HL-60/S4 (cell line): ENCODE results near the gene TAB2.

Source experiments
- in situ Hi-C: fragments of 300-500 bp; cut with MboI; formaldehyde crosslinking; loops from 2 replicates; pipeline ENCODE4 v1.14.3; 2022; ENCODE audit warnings: low sequenced_read_pairs

TAB2 gene

GRCh38 chr6:149409617-149410016 lies 92.1 kb downstream of the TAB2 start:
- in situ Hi-C loops = no loop called here

- in situ Hi-C loops = no loop called here
Observed at GRCh38 chr6:149410557-149410956, 93.0 kb downstream of the TAB2 start.

DNA sequence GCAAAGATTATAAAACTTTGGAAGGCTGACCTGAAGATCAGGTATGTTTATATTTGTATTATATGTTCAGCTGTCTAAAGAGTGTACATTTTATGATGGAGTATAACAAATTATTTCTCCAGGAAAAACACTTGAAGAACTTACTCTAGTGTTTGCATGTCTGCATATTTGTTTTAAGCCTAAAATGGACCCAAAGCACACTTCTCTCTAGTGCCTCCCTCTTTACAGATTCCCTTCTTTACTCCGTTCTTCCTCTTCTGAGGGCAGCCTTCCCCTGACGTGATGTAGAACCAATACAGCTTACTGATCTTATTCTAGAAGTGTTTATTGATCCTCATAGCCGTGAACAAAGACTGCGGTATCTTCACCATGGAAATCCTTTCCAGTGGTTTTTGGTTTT lies 96.5 kb downstream of the TAB2 start:
- in situ Hi-C loops = no loop called here

DNA sequence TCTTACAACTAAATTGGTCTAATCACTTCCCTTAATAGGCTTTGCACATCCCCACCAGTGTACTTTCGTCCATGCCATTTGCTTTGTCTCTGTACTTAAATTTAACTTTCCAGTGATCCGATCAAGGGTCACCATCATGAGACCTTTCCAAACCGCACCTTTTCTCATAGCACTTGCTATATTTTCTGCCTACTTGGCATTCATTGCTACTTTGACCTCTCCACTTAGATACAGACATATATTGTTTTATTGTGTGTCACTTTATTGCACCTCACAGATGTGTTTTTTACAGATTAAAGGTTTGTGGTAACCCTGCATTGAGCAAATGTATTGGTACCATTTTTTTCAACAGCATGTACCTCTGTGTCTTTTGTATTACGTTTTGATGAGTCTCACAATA lies 97.3 kb downstream of the TAB2 start:
- in situ Hi-C loops = no loop called here

GRCh38 chr6:149419696-149420404 lies 102.3 kb downstream of the TAB2 start:
- in situ Hi-C loops = loop anchor here (10.0 kb wide), 1 partner anchor 225 kb away; no protein-coding TSS in a partner anchor

GRCh38 chr6:149421132-149421531 lies 103.6 kb downstream of the TAB2 start:
- in situ Hi-C loops = loop anchor here (10.0 kb wide), 1 partner anchor 226 kb away; no protein-coding TSS in a partner anchor

DNA sequence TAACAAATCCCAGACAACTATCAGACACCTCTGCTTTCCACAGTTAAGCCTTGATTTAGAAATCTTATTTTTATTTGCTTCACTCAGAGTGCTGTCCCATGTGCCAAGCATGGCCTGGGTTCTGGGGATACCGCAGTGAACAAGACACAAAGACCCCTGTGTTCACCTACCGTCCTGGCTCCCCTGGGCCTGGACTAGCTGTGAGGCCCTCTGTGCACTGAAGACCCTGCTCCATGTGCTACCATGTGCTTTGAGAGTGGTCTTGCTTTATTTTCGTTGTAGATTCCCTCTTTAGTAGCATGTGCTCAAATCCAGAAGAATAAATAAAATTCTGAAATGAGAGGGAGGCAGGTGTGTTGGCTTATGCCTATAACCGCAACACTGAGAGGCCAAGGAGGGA lies 105.1 kb downstream of the TAB2 start:
- in situ Hi-C loops = loop anchor here (10.0 kb wide), 1 partner anchor 228 kb away; no protein-coding TSS in a partner anchor

DNA sequence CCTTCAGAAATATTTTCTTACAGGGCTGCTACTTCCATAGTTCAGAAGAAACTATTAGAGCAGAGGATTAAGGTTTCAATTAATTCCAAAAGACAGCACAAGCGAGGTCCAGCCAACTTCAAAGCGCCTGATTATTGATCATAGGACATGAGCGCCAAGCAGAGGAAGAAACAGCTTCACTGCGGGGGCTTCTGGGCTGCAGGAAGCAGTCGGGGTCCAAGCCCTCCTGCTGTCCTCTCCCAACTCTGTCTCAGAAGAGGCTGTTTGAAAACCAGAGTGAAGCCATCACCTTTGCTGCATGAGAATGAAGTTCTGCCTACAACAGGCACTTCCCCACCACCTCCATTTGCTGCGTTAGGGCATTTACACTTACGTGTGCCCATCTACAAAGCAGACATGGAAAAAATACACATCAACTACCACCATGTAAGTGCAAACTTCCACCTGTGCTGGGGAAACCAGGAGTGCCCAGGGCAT lies 106.5 kb downstream of the TAB2 start:
- in situ Hi-C loops = loop anchor here (10.0 kb wide), 1 partner anchor 229 kb away; no protein-coding TSS in a partner anchor

DNA sequence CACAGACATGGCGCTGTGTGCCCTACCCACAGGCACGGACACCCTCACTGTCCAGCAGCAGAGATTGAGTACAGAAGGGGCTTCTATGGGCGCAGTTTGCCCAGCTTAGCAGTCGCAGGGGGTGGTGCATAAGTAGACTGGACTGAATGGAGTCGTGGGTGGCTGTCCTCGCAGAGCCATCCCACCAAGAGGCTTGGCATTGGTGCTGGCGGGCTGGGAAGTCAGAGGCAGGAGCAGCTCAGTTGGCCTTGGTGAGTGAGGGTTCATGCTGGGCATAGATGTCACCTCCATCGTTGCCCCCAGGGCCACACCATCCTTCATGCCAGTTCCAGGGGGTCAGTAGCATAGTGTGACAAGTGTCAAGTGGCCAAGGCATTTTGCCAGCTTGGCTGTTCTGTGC lies 107.7 kb downstream of the TAB2 start:
- in situ Hi-C loops = loop anchor here (5.0 to 10.0 kb wide), 3 partner anchors 230 to 393 kb away; no protein-coding TSS in a partner anchor

- in situ Hi-C loops = loop anchor here (5.0 to 10.0 kb wide), 3 partner anchors 231 to 393 kb away; no protein-coding TSS in a partner anchor
Observed at GRCh38 chr6:149425754-149426153, 108.2 kb downstream of the TAB2 start.

GRCh38 chr6:149428606-149429005 lies 111.1 kb downstream of the TAB2 start:
- in situ Hi-C loops = loop anchor here (5.0 to 10.0 kb wide), 3 partner anchors 234 to 396 kb away; no protein-coding TSS in a partner anchor

DNA sequence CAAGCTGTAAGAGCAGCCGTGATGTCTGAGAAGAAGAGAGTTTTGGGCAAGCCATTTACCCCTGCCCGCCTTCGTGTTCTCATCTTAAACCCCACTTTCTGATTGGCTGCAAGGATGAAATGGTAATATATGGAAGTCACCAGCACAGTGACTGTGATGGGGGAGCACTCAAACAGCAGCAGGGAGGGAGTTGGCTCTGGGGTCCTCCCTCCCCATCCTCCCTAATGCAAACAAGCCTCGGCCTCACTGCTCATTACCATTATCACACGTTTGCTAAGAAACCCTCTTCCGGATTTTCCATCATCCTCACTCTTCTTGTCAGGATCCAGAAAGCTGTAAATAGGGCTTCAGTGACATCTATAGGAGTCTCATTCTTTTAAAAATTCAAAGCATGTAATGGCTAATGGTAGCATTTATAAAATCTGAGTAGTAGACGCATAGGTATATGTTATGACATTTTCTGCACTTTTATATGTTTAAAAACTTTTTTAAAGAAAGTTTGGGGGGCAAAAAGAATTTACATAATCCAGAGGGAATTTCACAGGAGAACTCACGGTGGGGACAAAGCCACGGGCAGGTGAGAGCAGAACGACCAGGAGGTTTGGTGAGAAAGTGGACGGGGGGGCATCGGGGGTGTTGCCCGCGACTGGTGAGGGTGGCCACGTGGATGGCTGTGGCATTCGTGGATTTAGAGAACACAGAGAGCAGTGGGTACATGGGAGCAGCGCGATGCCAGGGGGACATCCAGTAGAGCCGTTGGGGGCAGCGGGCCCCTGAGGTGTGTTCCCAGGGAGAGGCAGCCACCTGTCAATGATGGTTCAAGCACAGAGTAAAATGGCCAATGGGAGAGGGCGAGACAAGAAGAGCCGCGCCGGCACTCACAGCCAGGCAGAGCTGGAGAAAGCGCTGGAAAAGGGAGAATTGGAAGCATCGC lies 112.2 kb downstream of the TAB2 start:
- in situ Hi-C loops = loop anchor here (5.0 to 10.0 kb wide), 3 partner anchors 235 to 397 kb away; no protein-coding TSS in a partner anchor

DNA sequence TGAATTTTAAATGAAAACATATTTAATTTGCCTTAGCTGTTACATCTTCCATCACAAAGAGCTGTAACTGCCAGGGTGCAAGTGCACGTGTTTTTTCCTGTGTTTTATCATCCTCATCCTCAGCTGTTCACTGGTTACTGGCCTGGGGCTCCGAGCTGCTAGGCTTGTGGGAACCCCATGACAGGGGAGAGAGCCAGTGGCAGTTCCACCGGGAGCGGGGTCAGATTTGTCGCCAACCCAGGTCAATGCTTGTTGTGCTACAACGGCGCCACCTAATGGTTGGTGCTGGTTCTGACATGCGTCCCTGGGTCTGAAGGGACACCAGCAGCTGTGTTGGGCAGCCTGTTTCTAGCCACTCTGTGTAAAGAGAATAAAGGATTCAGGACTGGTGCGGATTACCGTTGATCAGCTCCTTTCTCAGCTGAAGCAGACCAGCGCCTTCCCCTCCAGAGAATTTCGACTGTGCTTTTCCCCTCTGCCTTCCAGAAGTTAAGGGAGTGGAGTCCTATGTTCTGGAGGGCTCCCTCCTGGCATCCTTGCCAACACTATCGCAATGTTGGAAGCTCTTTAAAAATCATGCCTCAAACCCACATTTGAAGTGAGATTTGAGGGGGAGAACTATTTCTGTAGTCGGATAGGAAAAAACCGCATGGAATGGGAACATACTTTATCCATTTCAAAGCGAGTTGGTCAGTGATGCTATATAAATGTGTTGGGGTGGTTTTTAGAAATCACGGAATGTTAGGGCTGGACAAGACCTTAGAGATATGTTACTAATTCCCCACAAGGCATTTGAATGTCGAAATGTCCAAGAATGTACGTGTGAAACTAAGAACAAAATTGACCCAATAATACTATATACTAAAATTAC lies 114.6 kb downstream of the TAB2 start:
- in situ Hi-C loops = no loop called here

GRCh38 chr6:149433405-149433804 lies 115.9 kb downstream of the TAB2 start:
- in situ Hi-C loops = no loop called here

GRCh38 chr6:149433881-149434280 lies 116.4 kb downstream of the TAB2 start:
- in situ Hi-C loops = no loop called here

- in situ Hi-C loops = no loop called here
Observed at GRCh38 chr6:149435919-149436586, 118.5 kb downstream of the TAB2 start.

DNA sequence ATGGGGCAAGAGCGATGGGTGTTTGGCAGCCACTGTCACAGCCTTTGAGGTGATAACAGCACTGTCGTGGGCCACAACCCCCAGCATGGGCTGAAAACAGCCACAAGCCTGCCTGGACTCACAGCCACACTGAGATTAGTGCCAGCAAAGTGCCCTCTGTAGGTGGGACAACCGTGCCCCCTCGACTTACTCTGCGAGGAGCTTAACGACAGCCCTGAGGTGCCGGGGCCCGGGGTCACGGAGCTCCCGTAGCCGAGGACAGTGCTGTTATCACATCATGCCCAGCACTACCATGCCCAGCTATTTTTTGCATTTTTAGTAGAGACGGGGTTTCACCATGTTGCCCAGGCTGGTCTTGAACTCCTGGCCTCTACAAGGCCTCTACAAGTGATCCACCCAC lies 119.1 kb downstream of the TAB2 start:
- in situ Hi-C loops = no loop called here

DNA sequence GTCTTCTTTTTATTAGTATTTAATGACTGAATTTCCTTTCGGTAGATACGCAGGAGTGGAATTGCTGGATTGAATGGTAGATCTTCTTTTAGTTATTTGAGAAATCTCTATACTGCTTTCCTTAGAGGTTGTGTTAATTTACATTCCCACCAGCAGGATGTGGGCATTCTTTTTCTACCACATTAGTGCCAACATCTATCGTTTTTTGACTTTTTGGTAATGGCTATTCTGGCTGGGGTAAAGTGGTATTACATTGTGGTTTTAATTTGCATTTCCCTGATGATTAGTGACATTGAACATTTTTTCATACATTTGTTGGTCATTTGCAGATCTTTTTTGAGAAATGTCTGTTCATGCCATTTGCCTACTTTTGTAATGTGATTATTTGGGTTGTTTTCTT lies 119.7 kb downstream of the TAB2 start:
- in situ Hi-C loops = no loop called here

DNA sequence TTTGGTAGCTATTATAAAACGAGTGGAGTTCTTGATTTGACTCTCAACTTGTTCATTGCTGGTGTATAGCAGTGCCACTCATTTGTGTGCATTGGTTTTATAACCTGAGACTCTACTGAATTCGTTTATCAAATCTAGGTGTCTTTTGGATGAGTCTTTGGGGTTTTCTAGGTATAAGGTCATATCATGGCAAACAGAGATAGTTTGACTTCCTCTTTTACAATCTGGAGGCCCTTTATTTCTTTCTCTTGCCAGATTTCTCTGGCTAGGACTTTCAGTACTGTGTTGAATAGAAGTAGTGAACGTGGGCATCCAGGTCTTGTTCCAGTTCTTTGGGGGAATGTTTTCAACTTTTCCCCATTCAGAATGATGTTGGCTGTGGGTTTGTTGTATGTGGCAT lies 121.3 kb downstream of the TAB2 start:
- in situ Hi-C loops = no loop called here

- in situ Hi-C loops = no loop called here
Observed at GRCh38 chr6:149439626-149440025, 122.1 kb downstream of the TAB2 start.
